Endothelial cell of hepatic sinusoid (primary cell): ENCODE results near the gene LMTK2.

ENCODE experiments used
- in situ Hi-C: cut with HindIII; loops from 2 replicates; pipeline ENCODE4 v1.10.0; 2017; ENCODE audit warnings: low sequenced_read_pairs

LMTK2 gene

DNA sequence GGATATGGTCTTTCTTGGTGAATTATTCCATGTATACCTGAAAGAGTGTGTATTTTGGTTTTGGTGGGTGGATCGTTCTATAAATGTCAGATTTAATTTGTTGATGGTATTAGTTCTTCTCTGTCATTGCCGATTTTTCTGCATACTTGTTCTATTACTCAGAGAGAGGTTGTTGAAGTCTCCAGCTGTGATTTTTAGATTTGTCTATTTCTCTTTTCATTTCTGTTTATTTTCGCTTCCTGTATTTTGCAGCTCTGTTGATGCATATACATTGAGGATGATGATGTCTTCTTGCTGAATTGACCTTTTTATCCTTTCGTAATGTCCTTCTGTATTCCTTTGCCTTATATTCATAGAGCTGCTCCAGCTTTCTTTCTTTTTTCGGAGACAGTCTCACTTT, 92.5 kb downstream of the LMTK2 start:
- in situ Hi-C loops: no loop called here

DNA sequence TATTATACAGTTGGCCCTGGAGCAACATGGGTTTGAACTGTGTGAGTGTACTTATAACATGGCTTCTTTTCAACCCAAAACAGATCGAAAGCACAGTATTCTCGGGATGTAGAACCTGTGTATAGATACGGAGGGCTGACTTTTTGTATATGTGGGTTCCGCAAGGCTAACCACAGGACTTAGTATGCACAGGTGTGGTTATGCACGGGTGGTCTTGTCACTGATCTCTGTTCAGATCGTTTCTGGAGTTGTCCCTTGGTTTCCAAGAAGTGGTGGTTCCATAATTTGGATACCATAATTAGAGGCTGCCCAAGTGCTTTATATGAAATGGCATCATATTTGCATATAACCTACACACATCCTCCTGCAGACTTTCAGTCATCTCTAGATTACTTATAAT, 93.7 kb downstream of the LMTK2 start:
- in situ Hi-C loops: loop anchor here (10.0 kb wide), 1 partner anchor 94 kb away; no protein-coding TSS in a partner anchor

DNA sequence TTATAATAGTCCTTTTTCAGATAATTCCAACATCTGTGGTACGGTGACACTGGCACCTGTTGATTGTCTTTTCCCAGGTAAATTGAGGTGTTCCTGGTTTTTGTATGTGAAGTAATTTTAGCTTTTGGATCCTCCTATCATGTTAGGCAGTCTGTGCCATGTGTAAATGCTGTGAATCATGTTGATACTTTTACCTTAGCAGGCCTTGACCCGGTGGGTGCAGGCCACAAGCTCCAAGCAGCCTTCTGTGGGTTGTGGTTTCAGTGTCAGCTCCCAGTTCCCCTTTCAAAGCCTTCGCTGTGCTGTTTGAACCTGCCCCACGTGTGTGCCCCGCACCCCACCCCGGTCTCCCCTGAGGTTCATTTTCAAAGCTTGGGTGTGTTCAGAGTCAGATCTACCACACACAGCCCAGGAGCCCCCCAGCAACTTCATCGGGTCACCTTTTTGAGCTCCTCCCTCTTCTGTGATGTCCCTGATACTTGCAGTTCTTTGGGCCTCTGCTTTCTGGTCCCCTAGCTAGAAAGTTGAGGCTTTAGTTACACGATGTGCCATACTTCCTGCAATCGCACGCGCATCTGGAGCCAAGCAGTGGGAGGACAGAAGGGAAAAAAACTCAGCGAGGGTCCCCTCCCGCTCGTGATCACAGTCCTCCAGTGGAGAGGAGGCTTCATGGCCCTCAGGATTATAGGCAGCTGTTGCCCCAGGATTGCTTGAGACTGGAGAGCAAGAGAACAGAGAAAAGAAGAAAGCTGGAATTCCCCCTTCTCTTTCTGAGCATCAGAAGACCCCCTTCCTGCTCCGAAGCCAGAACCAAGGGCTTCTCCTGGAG, 95.9 kb downstream of the LMTK2 start:
- in situ Hi-C loops: loop anchor here (10.0 kb wide), 1 partner anchor 92 kb away; no protein-coding TSS in a partner anchor

DNA sequence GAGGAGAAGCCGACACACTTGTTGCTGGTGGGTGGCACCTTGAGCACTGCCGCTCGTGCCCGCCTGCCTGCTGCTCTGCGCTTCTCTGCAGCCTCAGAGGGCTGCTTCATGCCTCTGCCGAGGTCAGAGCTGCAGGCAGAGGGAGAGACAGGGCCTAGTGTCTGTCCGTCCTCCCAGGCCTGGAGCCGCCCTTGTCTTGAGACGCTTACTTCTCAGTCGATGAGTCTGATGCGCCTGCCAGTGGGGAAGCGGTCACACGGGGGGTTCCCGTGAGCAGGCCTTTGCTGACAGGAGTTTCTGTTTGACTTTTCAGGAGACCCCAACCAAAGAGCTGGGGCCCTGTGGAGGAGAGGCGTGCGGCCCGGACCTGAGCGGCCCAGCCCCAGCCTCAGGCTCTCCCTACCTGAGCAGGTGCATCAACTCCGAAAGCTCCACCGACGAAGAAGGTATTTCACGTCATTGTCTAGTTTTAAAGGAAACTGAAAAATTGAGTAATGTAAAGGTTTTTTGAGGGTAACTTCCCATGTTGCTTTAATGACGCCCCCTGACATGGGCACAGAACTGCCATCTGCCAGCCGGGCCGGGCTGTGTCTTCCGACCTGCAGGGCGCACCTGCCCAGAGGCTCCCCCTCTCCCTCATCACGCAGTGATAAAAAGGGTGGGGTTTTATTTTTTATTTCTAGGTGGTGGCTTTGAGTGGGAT, 96.8 kb downstream of the LMTK2 start:
- in situ Hi-C loops: loop anchor here (10.0 kb wide), 1 partner anchor 91 kb away; no protein-coding TSS in a partner anchor

DNA sequence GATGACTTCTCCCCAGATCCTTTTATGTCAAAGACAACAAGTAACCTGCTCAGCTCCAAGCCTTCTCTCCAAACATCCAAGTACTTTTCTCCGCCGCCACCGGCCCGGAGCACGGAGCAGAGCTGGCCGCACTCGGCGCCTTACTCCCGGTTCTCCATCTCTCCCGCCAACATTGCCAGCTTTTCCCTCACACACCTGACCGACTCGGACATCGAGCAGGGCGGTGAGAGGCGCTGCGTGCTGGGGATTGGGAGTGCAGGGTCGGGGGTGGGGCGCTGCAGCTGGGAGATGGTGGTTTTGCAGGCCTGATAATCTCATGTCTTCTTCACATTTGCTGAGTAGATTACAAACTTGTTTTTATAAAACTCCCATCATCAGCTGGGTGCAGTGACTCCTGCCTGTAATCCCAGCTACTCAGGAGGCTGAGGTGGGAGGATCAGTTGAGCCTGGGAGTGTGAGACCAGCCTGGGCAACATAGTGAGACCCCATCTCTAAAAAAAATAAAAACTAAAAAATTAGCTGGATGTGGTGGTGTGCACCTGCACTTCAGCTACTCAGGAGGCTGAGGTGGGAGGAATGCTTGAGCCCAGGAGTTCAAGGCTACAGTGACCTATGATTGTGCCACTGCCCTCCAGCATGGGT, 97.4 kb downstream of the LMTK2 start:
- in situ Hi-C loops: loop anchor here (10.0 kb wide), 1 partner anchor 91 kb away; no protein-coding TSS in a partner anchor

DNA sequence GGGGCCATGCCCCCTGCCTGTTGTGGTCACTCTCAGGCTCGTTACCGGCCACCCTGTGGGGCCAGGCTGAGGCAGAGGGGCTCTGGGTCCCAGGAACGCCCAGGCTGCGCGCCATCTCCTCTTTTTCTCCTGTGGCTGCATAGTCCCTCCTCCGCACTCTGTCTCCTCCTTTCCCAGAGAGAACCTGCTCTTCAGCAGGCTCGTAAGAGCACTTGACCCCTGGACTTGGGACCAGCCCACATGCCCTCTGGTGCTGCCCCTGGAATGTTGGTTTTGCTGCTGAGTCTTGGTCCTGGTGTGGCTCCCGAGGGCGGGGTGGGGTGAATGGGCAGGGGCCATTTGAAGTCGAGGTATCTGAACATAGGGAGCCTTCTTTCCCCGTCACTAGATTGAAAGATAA, 98.0 kb downstream of the LMTK2 start:
- in situ Hi-C loops: loop anchor here (10.0 kb wide), 1 partner anchor 90 kb away; no protein-coding TSS in a partner anchor

DNA sequence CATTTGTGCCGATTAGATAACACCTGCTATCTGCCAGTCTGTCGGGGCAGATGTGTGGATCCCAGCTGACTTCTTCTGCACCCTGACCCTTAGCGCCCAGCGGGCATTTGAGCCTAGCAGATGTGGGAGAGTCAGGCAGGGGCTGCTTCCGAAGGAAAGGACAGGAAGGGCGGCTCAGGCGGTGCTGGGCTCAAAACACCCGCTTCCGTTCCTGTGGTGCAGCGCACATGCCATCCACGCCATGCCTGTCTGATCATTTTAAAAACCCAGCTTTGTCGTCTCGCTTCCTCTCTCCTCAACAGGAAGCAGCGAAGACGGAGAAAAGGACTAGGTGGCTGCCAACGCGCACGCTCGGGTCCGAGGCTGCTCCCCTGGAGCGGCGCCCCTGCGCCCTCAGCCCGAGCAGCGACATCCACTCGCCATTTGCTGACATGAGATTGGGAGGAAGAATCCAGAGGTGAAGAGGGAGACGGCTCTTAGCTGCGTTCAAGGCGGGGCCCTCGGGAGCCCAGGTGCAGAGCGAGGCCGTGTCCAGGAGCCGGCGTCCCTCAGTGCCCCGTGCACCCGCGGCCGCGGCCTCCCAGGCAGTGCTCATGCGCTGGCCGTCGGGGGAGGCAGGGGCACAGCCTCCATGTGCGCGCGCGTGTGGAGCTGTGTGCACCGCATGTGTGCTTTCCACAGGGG, 98.6 kb downstream of the LMTK2 start:
- in situ Hi-C loops: loop anchor here (10.0 kb wide), 1 partner anchor 89 kb away; no protein-coding TSS in a partner anchor

DNA sequence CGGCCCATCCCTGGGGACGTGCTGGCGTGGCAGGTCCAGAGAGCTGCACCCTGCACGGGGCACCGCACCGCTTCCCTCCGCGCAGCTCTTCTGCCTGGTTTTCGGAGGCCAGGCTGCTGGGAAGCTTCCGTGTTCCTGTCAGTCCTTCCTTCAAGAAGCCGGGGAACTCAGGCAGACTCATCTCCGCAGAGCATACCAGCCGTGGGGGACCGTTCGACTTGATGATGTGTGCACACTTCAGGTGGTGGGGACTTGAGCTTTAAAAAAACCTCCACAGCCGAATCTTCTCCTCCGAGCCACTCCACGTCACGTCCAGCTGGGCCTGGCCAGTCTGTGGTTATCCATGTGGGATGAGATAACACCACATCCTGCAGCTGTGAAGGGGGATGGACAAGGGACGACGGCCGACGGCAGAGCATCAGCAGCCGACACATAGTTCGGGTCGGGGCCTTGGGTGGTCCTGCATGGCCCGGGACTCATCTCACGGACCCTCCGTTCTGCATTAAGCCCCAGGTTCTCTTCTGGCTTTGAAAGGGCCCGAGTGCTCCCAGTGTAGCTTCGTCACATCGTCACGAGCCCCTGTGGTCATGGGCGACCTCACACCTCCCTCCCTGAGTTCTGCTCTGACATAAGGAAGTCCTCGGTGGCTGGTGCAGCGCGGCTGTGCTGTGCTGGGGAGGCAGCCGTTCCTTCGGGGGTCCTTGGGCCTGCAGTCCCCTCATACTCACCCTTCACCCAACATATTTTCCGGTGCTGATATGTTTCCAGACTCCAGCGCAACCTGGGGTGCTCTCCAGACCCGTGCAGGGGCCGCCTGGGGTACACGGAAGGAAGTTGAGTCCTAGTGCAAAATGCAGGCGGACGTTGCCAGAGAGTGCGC, 100.0 kb downstream of the LMTK2 start:
- in situ Hi-C loops: loop anchor here (10.0 kb wide), 1 partner anchor 88 kb away; no protein-coding TSS in a partner anchor

DNA sequence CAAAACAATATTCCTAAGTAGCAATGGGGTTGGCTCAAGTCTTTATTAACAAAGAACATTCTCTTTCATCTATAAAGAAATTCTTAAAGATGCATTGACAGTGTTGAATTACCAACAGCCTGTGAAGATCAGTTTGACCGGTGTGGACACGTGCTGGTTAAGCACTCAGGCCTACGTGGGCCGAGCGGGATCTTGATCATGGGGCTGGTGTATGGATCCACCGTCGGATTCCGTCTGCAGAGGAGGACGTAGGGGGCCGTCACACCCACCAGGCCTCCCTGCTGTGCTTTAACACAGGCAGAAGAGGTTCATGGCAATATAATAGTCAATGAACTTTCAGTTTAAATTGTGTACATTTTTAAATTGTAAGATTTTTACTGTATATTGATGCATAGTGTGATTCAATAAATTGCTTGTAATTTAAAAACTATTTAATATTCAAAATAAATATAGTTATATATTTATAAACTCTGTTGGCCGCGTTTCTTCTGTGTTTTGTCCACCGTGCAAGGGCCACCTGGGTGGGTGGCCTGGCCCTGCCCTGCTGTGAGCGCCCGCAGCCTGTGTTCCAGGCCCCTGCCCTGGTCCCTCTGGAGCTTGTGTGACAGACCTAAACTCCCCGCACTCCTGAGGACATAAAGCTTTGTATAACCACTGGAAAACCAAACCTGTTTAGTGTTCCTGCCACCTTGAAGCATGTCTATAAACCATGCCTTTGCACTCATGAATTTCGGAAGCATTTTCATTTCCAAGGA, 102.7 kb downstream of the LMTK2 start:
- in situ Hi-C loops: loop anchor here (10.0 kb wide), 1 partner anchor 85 kb away; no protein-coding TSS in a partner anchor

DNA sequence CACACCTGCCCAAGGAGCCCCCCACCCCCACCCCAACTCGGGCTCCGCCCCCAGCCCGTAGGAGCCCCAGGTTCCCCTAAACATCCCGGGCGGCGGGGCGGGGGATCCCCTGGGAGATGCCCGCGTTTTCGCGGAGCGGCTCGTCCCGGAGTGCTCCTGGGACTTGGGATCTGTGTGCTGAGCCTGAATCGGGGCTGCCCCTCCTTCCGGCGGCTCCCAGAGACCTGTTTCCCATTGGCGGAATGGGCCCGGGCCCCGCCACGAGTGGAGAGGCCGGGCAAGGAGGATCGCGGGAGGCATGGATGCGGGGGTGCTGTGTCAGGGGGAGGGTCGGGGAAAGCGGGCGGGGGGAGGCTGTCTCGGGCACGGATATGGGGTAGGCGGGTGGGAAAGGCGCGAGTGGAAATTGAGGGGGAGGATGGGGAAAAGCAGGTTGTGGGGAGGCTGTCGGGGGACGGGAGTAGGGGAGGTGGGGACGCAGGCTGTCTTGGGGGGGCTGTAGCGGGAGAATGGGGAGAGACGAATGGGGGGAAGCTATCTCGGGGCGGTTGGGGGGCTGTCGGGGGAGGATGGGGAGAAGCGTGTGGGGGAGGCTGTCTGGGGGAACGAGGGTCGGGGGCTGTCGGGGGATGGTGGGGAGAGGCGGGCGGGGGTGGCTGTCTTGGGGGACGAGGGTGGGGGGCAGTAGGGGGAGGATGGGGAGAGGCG, 104.0 kb downstream of the LMTK2 start:
- in situ Hi-C loops: no loop called here

DNA sequence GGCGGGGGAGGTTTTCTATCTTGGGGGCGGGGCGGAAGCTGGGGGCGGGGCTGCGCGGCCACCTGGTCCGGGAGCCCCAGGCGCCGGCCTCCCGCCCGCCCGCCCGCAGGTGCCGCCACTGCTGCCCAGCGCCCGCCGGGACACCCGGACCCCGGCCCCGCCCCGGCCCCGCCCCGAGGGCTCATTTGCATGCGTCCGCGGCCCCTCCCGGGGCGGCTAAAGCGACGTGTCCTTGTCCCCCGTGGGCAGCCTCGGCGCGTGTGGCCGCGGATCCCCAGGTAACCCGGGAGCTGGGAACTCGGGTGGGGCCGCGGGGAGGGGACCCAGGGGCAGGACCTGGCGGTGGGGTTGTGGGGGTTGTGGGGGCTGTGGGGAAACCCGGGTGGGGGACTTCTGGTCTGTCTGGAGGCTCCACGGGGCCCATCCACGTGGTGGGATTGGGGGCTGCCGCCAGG, 104.6 kb downstream of the LMTK2 start, which contains the start of gene BHLHA15:
TSS of gene BHLHA15 (plus strand) at position 219 of the 455 bp plus-strand sequence. CDS start 871 bp downstream, outside the sequence.
- in situ Hi-C loops: no loop called here

DNA sequence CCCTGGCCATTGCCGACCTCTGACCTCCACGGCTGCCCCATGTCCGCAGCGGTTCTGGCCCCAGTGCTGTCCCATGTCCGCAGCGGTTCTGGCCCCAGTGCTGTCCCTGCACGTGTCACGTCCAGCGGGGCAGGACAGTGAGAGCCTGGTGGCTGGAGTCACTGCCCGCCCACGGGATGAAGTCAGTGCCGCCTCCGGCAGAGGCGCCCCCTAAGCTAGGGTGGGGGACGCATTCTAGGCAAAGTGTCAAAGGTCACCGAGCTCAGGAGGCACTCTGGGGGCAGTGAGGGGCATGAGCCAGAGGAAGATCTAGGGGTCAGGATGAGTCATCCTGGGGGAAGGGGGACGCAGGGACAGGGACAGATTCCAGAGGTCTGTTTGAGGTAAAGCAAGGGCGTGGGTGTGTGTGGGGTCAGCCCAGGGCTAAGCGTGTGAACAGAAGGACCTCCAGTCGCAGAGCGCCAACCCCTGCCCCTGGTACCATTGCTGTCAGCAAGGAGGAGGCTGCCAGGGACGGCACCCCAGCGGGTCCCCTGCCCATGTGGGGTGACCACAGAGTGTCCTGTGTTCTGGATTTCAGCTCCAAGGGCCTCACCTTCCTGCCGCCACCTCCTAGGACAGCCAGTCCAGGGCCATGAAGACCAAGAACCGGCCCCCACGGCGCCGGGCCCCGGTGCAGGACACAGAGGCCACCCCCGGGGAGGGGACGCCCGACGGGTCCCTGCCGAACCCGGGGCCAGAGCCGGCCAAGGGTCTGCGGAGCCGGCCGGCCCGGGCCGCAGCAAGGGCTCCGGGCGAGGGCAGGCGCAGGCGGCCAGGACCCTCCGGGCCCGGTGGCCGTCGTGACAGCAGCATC, 105.2 kb downstream of the LMTK2 start:
- in situ Hi-C loops: no loop called here

DNA sequence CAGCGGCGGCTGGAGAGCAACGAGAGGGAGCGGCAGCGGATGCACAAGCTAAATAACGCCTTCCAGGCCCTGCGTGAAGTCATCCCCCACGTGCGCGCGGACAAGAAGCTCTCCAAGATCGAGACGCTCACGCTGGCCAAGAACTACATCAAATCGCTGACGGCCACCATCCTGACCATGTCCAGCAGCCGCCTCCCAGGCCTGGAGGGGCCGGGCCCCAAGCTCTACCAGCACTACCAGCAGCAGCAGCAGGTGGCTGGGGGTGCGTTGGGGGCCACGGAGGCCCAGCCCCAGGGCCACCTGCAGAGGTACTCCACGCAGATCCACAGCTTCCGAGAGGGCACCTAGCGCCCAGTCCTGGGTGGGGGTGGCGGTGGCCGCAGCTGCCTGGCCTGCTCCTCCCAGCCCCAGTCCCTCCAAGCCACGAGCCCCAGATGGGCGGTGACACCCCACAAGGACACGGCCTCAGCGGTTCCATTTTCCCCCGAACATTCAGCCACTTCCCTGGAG, 105.9 kb downstream of the LMTK2 start:
- in situ Hi-C loops: no loop called here

DNA sequence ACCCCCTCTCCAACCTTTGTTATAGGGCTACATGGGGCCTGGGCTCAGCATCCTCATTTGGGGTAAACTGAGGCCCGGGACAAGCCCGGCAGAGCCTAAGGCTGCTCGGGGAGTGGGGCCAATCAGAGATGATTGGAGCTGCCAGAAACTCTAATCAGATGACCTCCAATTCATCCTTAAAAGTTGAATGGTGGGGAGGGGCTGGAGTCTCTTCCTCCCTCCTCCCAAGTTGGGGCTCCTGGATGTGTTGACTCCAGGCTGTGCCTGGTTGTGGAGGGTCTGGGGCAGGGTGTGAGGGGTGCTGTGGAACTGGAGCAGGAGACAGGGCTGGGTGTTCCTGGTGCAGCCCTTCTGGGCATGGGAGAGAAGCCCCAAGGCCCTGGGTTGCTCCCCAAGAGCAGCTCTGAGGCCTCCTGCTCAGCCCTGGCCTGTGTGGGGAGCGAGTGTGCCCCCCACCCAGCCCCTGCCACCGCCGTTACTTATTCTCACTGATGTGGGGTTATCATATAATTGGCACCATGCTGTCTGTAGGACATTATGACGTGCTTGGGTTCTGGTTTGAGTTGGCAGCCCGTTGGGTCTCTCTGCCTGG, 106.7 kb downstream of the LMTK2 start:
- in situ Hi-C loops: no loop called here

DNA sequence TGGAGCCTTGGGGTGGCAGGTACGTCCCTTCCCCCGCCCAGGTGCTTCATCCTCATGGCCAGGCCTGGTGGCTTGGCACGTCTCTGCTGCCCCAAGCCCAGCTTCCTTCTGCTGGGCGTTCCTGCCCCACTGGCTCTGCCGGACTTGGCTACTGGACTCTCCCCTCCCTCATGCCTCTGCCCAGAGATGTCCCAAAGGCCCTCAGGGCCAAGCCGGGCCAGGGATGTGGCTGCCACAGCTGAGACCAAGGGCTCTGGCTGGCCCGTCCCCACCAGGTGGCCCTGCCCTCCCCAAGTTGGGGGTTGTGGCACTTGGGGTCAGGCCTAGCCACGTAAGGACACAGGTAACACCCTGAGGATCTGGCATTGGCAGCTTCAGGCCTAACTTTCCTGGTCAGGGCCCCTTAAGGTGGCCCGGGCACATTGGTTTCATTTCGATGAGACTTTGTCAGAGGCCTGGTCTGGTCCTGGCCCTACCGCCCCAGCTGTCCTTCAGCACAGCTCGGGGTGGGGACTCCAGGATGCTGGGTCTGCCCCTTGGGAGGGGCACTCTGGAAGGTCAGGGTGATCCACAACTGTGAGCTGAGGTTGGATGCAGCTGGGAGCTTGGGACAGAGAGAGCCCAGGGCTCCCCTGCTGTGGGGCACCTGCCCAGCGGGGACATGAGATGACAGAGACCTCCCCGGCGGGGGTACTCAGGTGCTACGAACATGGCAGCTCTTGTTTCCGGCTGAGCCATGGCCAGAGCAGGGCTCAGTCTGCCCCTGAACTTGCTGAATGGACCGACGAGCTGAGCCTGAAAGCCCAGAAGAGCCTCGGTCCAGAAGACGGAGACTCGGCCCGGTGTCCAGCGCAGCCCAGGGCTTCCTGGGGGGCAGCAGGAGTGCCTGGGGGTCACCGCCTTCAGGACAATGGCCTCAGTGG, 107.5 kb downstream of the LMTK2 start:
- in situ Hi-C loops: no loop called here
